Suprapubic skin (tissue), 4 donors: ENCODE measurements around the gene SLC9C2. TPM values are rescaled to one million over a fixed set of nuclear protein-coding genes. Genes with fewer than 3 reads are reported as not detected.

Experiments used
- DNase-seq, 2 donors: peaks; one replicate each; pipeline ENCODE4 v3.0.0-alpha.2; 2019; ENCODE audit warnings: low spot score in 2 of 2
- H3K27ac ChIP-seq: fragments of 200-600 bp; sonication (generic); one replicate; pipeline ENCODE4 v1.5.1; 2019
- H3K27me3 ChIP-seq: fragments of 200-600 bp; sonication (generic); one replicate; pipeline ENCODE4 v1.5.1; 2019
- H3K36me3 ChIP-seq: fragments of 200-600 bp; sonication (generic); one replicate; pipeline ENCODE4 v1.5.1; 2019
- H3K4me1 ChIP-seq: fragments of 200-600 bp; sonication (generic); one replicate; pipeline ENCODE4 v1.5.1; 2019
- H3K4me3 ChIP-seq: fragments of 200-600 bp; sonication (generic); one replicate; pipeline ENCODE4 v1.5.1; 2019; ENCODE audit warnings: mild to moderate bottlenecking
- H3K9me3 ChIP-seq: fragments of 200-600 bp; sonication (generic); one replicate; pipeline ENCODE4 v1.5.1; 2019
- EP300 ChIP-seq: sonication (generic); formaldehyde crosslinking; IDR thresholded peaks from one replicate; pipeline ENCODE4 v1.6.1; 2017; ENCODE audit warnings: antibody characterized with exemption
- POLR2A ChIP-seq, 2 donors: fragments of 450-650 bp; IDR thresholded peaks; one replicate each; pipeline ENCODE4 v1.6.1; 2017; ENCODE audit warnings: antibody characterized with exemption in 2 of 2, mild to moderate bottlenecking in 2 of 2, moderate library complexity in 2 of 2
- POLR2AphosphoS5 ChIP-seq, 3 donors: sonication (generic); formaldehyde crosslinking; IDR thresholded peaks; one replicate each; pipeline ENCODE4 v1.6.1; 2017; ENCODE audit warnings: antibody characterized with exemption in 3 of 3
- WGBS: methylation state at CpG from one replicate; pipeline ENCODE4 v1.1.5; 2018; 5-methylcytosine and 5-hydroxymethylcytosine counted together
- total RNA-seq, 4 donors: library from RNA; depleted of rRNA; stranded (reverse); fragments of >200 nt; gene quantifications; one replicate each; pipeline ENCODE4 v1.1.0, GENCODE V29; 2016
- TF ChIP-seq, protein P1 (sequence below), 2 donors: fragments of 200-600 bp in 1 of 2; fragments of 450-650 bp in 1 of 2; sonication (generic) in 1 of 2; IDR thresholded peaks; one replicate each; pipeline ENCODE4 v1.5.1; 2016 to 2019; ENCODE audit warnings: antibody characterized with exemption in 2 of 2, mild to moderate bottlenecking in 1 of 2, moderate library complexity in 1 of 2

SLC9C2 gene
- total RNA-seq, 4 donors from 2014 or later, result not detected

DNA sequence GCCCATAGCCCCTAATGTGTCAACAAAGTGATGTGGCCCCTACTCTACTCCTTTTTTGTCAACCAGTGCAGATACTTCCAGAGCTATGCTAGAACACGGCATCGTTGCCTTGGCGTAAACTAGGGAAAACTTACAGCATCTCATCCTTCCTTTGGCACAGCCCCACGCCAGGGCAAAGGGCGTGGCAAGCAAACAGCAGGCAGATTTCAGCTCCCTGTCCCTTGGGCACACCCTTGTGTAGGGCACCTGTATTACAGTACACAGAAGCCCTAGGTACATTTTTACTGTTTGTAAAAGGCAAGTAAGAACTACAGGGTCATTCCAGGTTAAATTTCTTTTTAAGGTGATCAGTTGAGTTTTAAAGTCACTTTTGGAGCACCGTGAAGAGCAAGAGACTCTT is 96.4 kb downstream of the SLC9C2 start:
- Histone ChIP-seq H3K36me3 (no peaks in the 10 kb centered on the region), H3K27ac (no peak overlapping the region), H3K9me3 (no peaks in the 10 kb centered on the region), H3K4me3 (no peak overlapping the region), H3K27me3 (no peaks in the 10 kb centered on the region), H3K4me1 (no peaks in the 10 kb centered on the region)
- no peak for DNase-seq
- TF ChIP-seq EP300, result no peak
- TF ChIP-seq POLR2A (IDR thresholded peaks at IDR 0.05), result no peak
- TF ChIP-seq, protein P1, sequence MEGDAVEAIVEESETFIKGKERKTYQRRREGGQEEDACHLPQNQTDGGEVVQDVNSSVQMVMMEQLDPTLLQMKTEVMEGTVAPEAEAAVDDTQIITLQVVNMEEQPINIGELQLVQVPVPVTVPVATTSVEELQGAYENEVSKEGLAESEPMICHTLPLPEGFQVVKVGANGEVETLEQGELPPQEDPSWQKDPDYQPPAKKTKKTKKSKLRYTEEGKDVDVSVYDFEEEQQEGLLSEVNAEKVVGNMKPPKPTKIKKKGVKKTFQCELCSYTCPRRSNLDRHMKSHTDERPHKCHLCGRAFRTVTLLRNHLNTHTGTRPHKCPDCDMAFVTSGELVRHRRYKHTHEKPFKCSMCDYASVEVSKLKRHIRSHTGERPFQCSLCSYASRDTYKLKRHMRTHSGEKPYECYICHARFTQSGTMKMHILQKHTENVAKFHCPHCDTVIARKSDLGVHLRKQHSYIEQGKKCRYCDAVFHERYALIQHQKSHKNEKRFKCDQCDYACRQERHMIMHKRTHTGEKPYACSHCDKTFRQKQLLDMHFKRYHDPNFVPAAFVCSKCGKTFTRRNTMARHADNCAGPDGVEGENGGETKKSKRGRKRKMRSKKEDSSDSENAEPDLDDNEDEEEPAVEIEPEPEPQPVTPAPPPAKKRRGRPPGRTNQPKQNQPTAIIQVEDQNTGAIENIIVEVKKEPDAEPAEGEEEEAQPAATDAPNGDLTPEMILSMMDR (IDR thresholded peaks at IDR 0.05), result no peak
- no peak for TF ChIP-seq POLR2AphosphoS5 (IDR thresholded peaks at IDR 0.05)
- 78% methylated on average over 5 of the region's 6 CpGs for WGBS

DNA sequence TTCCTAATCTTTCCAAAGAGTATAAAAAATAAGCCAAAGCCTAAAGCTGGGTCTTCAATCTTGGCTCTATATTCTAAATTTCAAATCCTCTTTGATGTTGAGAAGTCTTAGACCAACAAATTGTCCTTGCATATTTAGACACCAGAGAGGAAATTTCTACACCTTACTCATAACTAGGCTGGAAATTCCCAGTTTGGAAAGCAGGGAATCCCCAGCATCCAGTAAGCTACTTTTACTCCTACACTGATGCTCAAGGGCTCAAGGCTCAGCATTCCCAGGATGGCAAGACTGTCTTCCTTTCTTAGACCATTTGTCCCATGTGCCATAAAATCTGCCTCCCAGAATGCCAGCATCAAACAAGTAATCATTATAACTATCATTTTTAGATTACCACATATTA is 97.5 kb downstream of the SLC9C2 start:
- no peaks in the 10 kb centered on the region for H3K27me3 ChIP-seq
- H3K4me3 ChIP-seq, result no peak overlapping the region
- H3K27ac ChIP-seq, result no peak overlapping the region
- no peaks in the 10 kb centered on the region for H3K4me1 ChIP-seq
- H3K9me3 ChIP-seq, result no peaks in the 10 kb centered on the region
- TF ChIP-seq POLR2A (IDR thresholded peaks at IDR 0.05) (no peak), POLR2AphosphoS5 (IDR thresholded peaks at IDR 0.05) (no peak), EP300 (no peak)
- TF ChIP-seq, protein P1 (IDR thresholded peaks at IDR 0.05), result no peak
- DNase-seq, result no peak
- H3K36me3 ChIP-seq, result no peaks in the 10 kb centered on the region

DNA sequence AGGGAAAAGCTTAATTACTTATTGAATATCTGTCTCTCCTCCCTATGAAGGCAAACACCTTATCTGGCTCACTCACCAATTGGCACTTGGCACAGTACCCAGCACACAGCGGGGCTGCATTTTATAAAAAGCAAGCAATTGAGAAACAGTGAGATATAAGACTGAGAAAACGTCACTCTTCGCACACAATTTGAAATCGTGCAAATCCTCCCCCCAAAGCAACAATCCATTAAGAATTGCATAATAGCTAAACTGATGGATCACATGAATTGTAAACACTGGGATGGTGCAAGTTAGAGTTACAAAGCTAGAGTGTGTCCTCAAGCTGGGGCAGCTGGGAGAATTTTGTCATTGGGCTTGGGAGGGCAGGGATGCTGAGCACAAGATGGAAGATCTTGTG is 98.6 kb downstream of the SLC9C2 start:
- no peak for DNase-seq
- Histone ChIP-seq H3K27ac (no peak overlapping the region), H3K27me3 (no peaks in the 10 kb centered on the region), H3K4me3 (no peak overlapping the region), H3K4me1 (no peaks in the 10 kb centered on the region), H3K36me3 (no peaks in the 10 kb centered on the region), H3K9me3 (no peaks in the 10 kb centered on the region)
- TF ChIP-seq POLR2A (IDR thresholded peaks at IDR 0.05) (no peak), POLR2AphosphoS5 (IDR thresholded peaks at IDR 0.05) (no peak), EP300 (no peak)
- TF ChIP-seq, protein P1 (IDR thresholded peaks at IDR 0.05), result no peak
- WGBS, result 87% methylated on average over 4 of the region's 4 CpGs

DNA sequence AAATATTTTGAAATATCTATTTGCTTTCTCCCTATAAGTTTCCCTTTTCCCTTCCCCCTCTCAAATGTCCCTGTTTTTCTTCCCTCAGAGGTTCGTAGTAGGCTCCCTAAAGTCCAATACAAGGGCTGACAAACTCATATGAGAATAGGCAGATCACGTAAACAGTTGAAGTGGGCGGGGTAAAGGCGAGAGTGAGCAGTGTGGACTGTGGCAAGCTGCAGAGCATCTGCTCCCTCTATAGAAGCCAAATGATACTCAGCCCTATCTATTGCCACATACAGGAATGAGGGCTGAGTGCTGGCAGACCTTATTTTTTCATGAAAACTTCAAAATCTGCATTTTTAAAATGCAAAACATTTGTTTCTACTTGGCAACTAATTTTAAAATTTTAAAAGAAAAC is 99.5 kb downstream of the SLC9C2 start:
- no peaks in the 10 kb centered on the region for H3K36me3 ChIP-seq
- H3K27me3 ChIP-seq, result no peaks in the 10 kb centered on the region
- TF ChIP-seq, protein P1 (IDR thresholded peaks at IDR 0.05), result no peak
- TF ChIP-seq EP300 (no peak), POLR2AphosphoS5 (IDR thresholded peaks at IDR 0.05) (no peak), POLR2A (IDR thresholded peaks at IDR 0.05) (no peak)
- no peak overlapping the region for H3K4me3 ChIP-seq
- no peak for DNase-seq
- H3K27ac ChIP-seq, result no peak overlapping the region
- no peaks in the 10 kb centered on the region for H3K9me3 ChIP-seq
- H3K4me1 ChIP-seq, result no peaks in the 10 kb centered on the region
- WGBS, result 44% methylated on average over 4 of the region's 4 CpGs

DNA sequence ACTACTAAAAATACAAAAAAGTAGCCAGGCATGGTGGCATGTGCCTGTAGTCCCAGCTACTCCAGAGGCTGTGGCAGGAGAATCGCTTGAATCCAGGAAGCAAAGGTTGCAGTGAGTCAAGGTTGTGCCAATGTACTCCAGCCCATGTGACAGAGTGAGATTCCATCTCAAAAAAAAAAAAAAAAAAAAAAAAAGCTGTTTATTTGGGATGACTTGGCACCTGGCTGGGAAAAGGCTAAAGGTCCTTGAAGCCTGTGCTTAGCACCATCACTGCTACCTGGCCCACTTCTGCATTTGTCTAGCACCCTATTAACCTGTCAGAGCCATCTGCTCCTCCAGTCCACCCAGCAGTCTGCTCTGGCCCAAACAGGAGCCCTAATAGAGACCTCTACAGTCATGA is 100.8 kb downstream of the SLC9C2 start:
- Histone ChIP-seq H3K4me3 (no peak overlapping the region), H3K4me1 (no peaks in the 10 kb centered on the region), H3K9me3 (no peaks in the 10 kb centered on the region), H3K27ac (no peak overlapping the region), H3K36me3 (no peaks in the 10 kb centered on the region), H3K27me3 (no peaks in the 10 kb centered on the region)
- DNase-seq, result no peak
- TF ChIP-seq EP300 (no peak), POLR2AphosphoS5 (IDR thresholded peaks at IDR 0.05) (no peak), POLR2A (IDR thresholded peaks at IDR 0.05) (no peak)
- TF ChIP-seq, protein P1 (IDR thresholded peaks at IDR 0.05), result no peak
- 80% methylated on average over 1 of the region's 1 CpG for WGBS
